Right ventricle myocardium superior (tissue), 1 donor: Measurements from ENCODE around the gene KCNF1. TPM values are rescaled to one million over a fixed set of nuclear protein-coding genes. Genes with fewer than 3 reads are reported as not detected.

Experiments
- ATAC-seq: fragments of 200-7000 bp; cut with Tn5 transposase; one replicate; pipeline ENCODE4 v1.9.1; 2020; ENCODE audit warnings: mild to moderate bottlenecking; ENCODE audit not compliant: poor library complexity
- DNase-seq: peaks from one replicate; pipeline ENCODE4 v3.0.0-alpha.2; 2020
- intact Hi-C: fragments of 100-400 bp; cut with DNase I; formaldehyde crosslinking; loops from one replicate; pipeline ENCODE4 v1.11.2; 2022
- total RNA-seq: library from RNA; stranded (reverse); fragmentation: NEBNext Ultra II Directional; extraction: Animal tissue kit (Norgen Biotek cat#: 25700); gene quantifications from one replicate; pipeline ENCODE4 v1.2.1, GENCODE V29; 2021
- donor health status: DM: no; HTN: yes; CAD: no; lungs with severe emphysema.

KCNF1 gene
- total RNA-seq, 1 donor from 2014 or later: not detected

- intact Hi-C loops: no loop called here
- ATAC-seq: no peak
- no peak for DNase-seq
Observed at GRCh38 chr2:10932345-10933151, 20.8 kb downstream of the KCNF1 start.

- ATAC-seq (no peak), DNase-seq (no peak)
- intact Hi-C loops: no loop called here
Observed at GRCh38 chr2:10933700-10934225, 22.0 kb downstream of the KCNF1 start.

- ATAC-seq: no peak
- intact Hi-C loops: no loop called here
- no peak for DNase-seq
Observed at GRCh38 chr2:10934308-10934978, 22.7 kb downstream of the KCNF1 start.

- ATAC-seq (no peak), DNase-seq (no peak)
- intact Hi-C loops: no loop called here
Observed at GRCh38 chr2:10934979-10935350, 23.2 kb downstream of the KCNF1 start.

GRCh38 chr2:10935366-10935918 lies 23.7 kb downstream of the KCNF1 start:
- ATAC-seq (no peak), DNase-seq (no peak)
- intact Hi-C loops: no loop called here

- intact Hi-C loops: no loop called here
- DNase-seq: no peak
- no peak for ATAC-seq
Observed at GRCh38 chr2:10935953-10936942, 24.5 kb downstream of the KCNF1 start.

GRCh38 chr2:10939058-10939457 lies 27.3 kb downstream of the KCNF1 start:
- DNase-seq (no peak), ATAC-seq (no peak)
- intact Hi-C loops: no loop called here

GRCh38 chr2:10940596-10940995 lies 28.9 kb downstream of the KCNF1 start:
- intact Hi-C loops: no loop called here
- DNase-seq: no peak
- ATAC-seq: no peak

- DNase-seq: no peak
- ATAC-seq: no peak
- intact Hi-C loops: no loop called here
Observed at GRCh38 chr2:10941383-10941782, 29.6 kb downstream of the KCNF1 start.

GRCh38 chr2:10944799-10945198 lies 33.1 kb downstream of the KCNF1 start:
- DNase-seq (no peak), ATAC-seq (no peak)
- intact Hi-C loops: no loop called here

GRCh38 chr2:10946394-10946793 lies 34.7 kb downstream of the KCNF1 start:
- intact Hi-C loops: no loop called here
- no peak for DNase-seq
- no peak for ATAC-seq

GRCh38 chr2:10947005-10947440 lies 35.3 kb downstream of the KCNF1 start:
- DNase-seq (no peak), ATAC-seq (no peak)
- intact Hi-C loops: no loop called here

- DNase-seq: no peak
- intact Hi-C loops: no loop called here
- ATAC-seq: no peak
Observed at GRCh38 chr2:10947446-10948187, 35.9 kb downstream of the KCNF1 start.

- ATAC-seq: no peak
- intact Hi-C loops: no loop called here
- no peak for DNase-seq
Observed at GRCh38 chr2:10948188-10948564, 36.4 kb downstream of the KCNF1 start.

GRCh38 chr2:10948606-10949230 lies 37.0 kb downstream of the KCNF1 start:
- intact Hi-C loops: no loop called here
- no peak for ATAC-seq
- DNase-seq: no peak

GRCh38 chr2:10949835-10950234 lies 38.1 kb downstream of the KCNF1 start:
- intact Hi-C loops: no loop called here
- no peak for ATAC-seq

GRCh38 chr2:10951558-10952414 lies 40.1 kb downstream of the KCNF1 start:
- no peak for DNase-seq
- intact Hi-C loops: no loop called here
- ATAC-seq: no peak

More at GRCh38 chr2:10949835-10950234, 38.1 kb downstream of the KCNF1 start:
- DNase-seq: no peak
